ENCODE data around the gene STIM2.

- TF ChIP-seq, protein P1, sequence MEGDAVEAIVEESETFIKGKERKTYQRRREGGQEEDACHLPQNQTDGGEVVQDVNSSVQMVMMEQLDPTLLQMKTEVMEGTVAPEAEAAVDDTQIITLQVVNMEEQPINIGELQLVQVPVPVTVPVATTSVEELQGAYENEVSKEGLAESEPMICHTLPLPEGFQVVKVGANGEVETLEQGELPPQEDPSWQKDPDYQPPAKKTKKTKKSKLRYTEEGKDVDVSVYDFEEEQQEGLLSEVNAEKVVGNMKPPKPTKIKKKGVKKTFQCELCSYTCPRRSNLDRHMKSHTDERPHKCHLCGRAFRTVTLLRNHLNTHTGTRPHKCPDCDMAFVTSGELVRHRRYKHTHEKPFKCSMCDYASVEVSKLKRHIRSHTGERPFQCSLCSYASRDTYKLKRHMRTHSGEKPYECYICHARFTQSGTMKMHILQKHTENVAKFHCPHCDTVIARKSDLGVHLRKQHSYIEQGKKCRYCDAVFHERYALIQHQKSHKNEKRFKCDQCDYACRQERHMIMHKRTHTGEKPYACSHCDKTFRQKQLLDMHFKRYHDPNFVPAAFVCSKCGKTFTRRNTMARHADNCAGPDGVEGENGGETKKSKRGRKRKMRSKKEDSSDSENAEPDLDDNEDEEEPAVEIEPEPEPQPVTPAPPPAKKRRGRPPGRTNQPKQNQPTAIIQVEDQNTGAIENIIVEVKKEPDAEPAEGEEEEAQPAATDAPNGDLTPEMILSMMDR (IDR thresholded peaks at IDR 0.05) = no peak
- no peak for TF ChIP-seq POLR2A (IDR thresholded peaks at IDR 0.05)
These were observed 94.6 kb downstream of the STIM2 start for GRCh38 chr4:26955241-26955640.

Measured in esophagus squamous epithelium (tissue), 4 donors.